IMR-90 (cell line): ENCODE measurements around the gene MRM1. TPM values are rescaled to one million over a fixed set of nuclear protein-coding genes. Genes with fewer than 3 reads are reported as not detected.

Experiments used
- ATAC-seq: fragments of 200-7000 bp; cut with Tn5 transposase; 2 replicates; pipeline ENCODE4 v1.9.1; 2020; ENCODE audit warnings: low read depth, mild to moderate bottlenecking, moderate library complexity
- BruUV-seq: library from RNA; stranded (reverse); fragments of 400-500 nt; replicated peaks from 2 replicates; lab custom pipeline; 2021; lab: Mats Ljungman, UMichigan
- CTCF ChIA-PET: fragments of 300-600 bp; formaldehyde crosslinking; extraction: SDS; loops from one replicate; lab custom pipeline; 2021; ENCODE audit warnings: antibody characterized with exemption; lab: Yijun Ruan, JAX
- POLR2A ChIA-PET: fragments of 300-600 bp; sonication (Branson Sonifier 250); formaldehyde crosslinking; loops from one replicate; lab custom pipeline; 2022; ENCODE audit warnings: antibody characterized with exemption; ENCODE audit not compliant: unreplicated experiment; lab: Charles Lee
- DNase-seq: peaks from one replicate; pipeline ENCODE4 v3.0.0; 2013
- H2AFZ ChIP-seq: replicated peaks from 2 replicates; pipeline ENCODE3; 2013; ENCODE audit warnings: low read length, mild to moderate bottlenecking; ENCODE audit not compliant: poor library complexity
- H2AK5ac ChIP-seq: 2 replicates; pipeline ENCODE4 v1.6.1; 2013; ENCODE audit warnings: low read depth, low read length, inconsistent platforms
- H2AK9ac ChIP-seq: replicated peaks from 2 replicates; pipeline ENCODE3; 2013; ENCODE audit warnings: mild to moderate bottlenecking, low read depth, low read length, moderate library complexity; ENCODE audit not compliant: poor library complexity
- H2BK120ac ChIP-seq: 2 replicates; pipeline ENCODE4 v1.6.1; 2013; ENCODE audit warnings: low read depth, low read length, inconsistent platforms
- H2BK15ac ChIP-seq: 3 replicates; pipeline ENCODE4 v1.6.1; 2013; ENCODE audit warnings: low read depth, low read length, inconsistent platforms
- H2BK20ac ChIP-seq: 2 replicates; pipeline ENCODE4 v1.6.1; 2013; ENCODE audit warnings: low read depth, mild to moderate bottlenecking, inconsistent platforms, low read length, moderate library complexity
- H2BK5ac ChIP-seq: 2 replicates; pipeline ENCODE4 v1.6.1; 2013; ENCODE audit warnings: mild to moderate bottlenecking, low read depth, low read length, inconsistent platforms; ENCODE audit not compliant: poor library complexity, severe bottlenecking
- H3K14ac ChIP-seq: replicated peaks from 2 replicates; pipeline ENCODE4 v1.6.1; 2013; ENCODE audit warnings: low read depth, low read length, inconsistent platforms
- H3K18ac ChIP-seq: 2 replicates; pipeline ENCODE4 v1.6.1; 2013; ENCODE audit warnings: low read depth, low read length, control low read depth
- H3K23ac ChIP-seq: 2 replicates; pipeline ENCODE4 v1.6.1; 2013; ENCODE audit warnings: low read depth, low read length, inconsistent platforms
- H3K27ac ChIP-seq: 2 replicates; pipeline ENCODE4 v1.5.1; 2013; ENCODE audit warnings: mild to moderate bottlenecking, control low read depth, low read length; ENCODE audit not compliant: insufficient read depth
- H3K27me3 ChIP-seq: 2 replicates; pipeline ENCODE4 v1.6.1; 2013; ENCODE audit warnings: low read length; ENCODE audit not compliant: control insufficient read depth, insufficient read depth
- H3K36me3 ChIP-seq: 2 replicates; pipeline ENCODE4 v1.6.1; 2013; ENCODE audit warnings: low read length, mixed read lengths; ENCODE audit not compliant: control insufficient read depth, insufficient read depth
- H3K4ac ChIP-seq: 2 replicates; pipeline ENCODE4 v1.6.1; 2013; ENCODE audit warnings: low read depth, low read length, inconsistent platforms
- H3K4me1 ChIP-seq: 2 replicates; pipeline ENCODE4 v1.6.1; 2013; ENCODE audit warnings: low read length, mixed read lengths; ENCODE audit not compliant: control insufficient read depth, insufficient read depth
- H3K4me2 ChIP-seq: 2 replicates; pipeline ENCODE4 v1.6.1; 2013; ENCODE audit warnings: low read depth, mild to moderate bottlenecking, control low read depth, low read length, moderate library complexity
- H3K4me3 ChIP-seq: 2 replicates; pipeline ENCODE4 v1.5.1; 2013; ENCODE audit warnings: low read depth, mild to moderate bottlenecking, control low read depth, low read length, moderate library complexity; ENCODE audit not compliant: insufficient read depth
- H3K56ac ChIP-seq: 2 replicates; pipeline ENCODE4 v1.6.1; 2013; ENCODE audit warnings: low read length, inconsistent platforms; ENCODE audit not compliant: insufficient read depth; ENCODE audit errors: extremely low read depth
- H3K79me1 ChIP-seq, 2 experiments: 2 replicates each; pipeline ENCODE4 v1.6.1; 2013; ENCODE audit warnings: low read length in 2 of 2, inconsistent platforms in 1 of 2, low read depth in 1 of 2
- H3K9ac ChIP-seq: 2 replicates; pipeline ENCODE4 v1.6.1; 2013; ENCODE audit warnings: low read depth, low read length, control low read depth
- H3K9me1 ChIP-seq: 2 replicates; pipeline ENCODE4 v1.6.1; 2013; ENCODE audit warnings: low read length, inconsistent platforms; ENCODE audit not compliant: insufficient read depth
- H3K9me3 ChIP-seq: 2 replicates; pipeline ENCODE4 v1.6.1; 2013; ENCODE audit warnings: low read length; ENCODE audit not compliant: control insufficient read depth, insufficient read depth
- H4K20me1 ChIP-seq: 2 replicates; pipeline ENCODE4 v1.6.1; 2013; ENCODE audit warnings: low read length, inconsistent platforms; ENCODE audit not compliant: insufficient read depth
- H4K5ac ChIP-seq: 2 replicates; pipeline ENCODE4 v1.6.1; 2013; ENCODE audit warnings: mild to moderate bottlenecking, low read depth, low read length, control low read depth
- H4K8ac ChIP-seq, 2 experiments: 2 replicates each; pipeline ENCODE4 v1.6.1; 2013; ENCODE audit warnings: low read depth in 2 of 2, low read length in 2 of 2, control low read depth in 1 of 2, inconsistent platforms in 1 of 2
- H4K91ac ChIP-seq: 2 replicates; pipeline ENCODE4 v1.6.1; 2013; ENCODE audit warnings: low read depth, low read length, inconsistent platforms; ENCODE audit not compliant: insufficient read depth
- BHLHE40 ChIP-seq: fragments of 150-350 bp; IDR thresholded peaks from 2 replicates; pipeline ENCODE4 v1.6.1; 2016; ENCODE audit warnings: mild to moderate bottlenecking, low read depth, low read length
- CEBPB ChIP-seq: IDR thresholded peaks from 2 replicates; pipeline ENCODE4 v1.6.1; 2012; ENCODE audit warnings: low read depth, low read length, improper control_type of control experiment
- CHD1 ChIP-seq: IDR thresholded peaks from 2 replicates; pipeline ENCODE4 v1.6.1; 2012; ENCODE audit warnings: low read depth, low read length, improper control_type of control experiment
- ELK1 ChIP-seq: fragments of 150-350 bp; IDR thresholded peaks from 2 replicates; pipeline ENCODE4 v1.6.1; 2016; ENCODE audit warnings: low read depth, mild to moderate bottlenecking, low read length, moderate library complexity, borderline replicate concordance
- FOS ChIP-seq: fragments of 150-350 bp; IDR thresholded peaks from 2 replicates; pipeline ENCODE4 v1.6.1; 2016; ENCODE audit warnings: low read depth, low read length
- MAFK ChIP-seq: IDR thresholded peaks from 2 replicates; pipeline ENCODE4 v1.6.1; 2012; ENCODE audit warnings: low read depth, low read length, improper control_type of control experiment
- MAZ ChIP-seq: IDR thresholded peaks from 2 replicates; pipeline ENCODE4 v1.6.1; 2012; ENCODE audit warnings: low read depth, mild to moderate bottlenecking, low read length, improper control_type of control experiment, moderate library complexity, borderline replicate concordance
- MXI1 ChIP-seq: IDR thresholded peaks from 2 replicates; pipeline ENCODE4 v1.6.1; 2012; ENCODE audit warnings: low read depth, mild to moderate bottlenecking, low read length, moderate library complexity, borderline replicate concordance
- NFE2L2 ChIP-seq: fragments of 150-350 bp; IDR thresholded peaks from 2 replicates; pipeline ENCODE4 v1.6.1; 2016; ENCODE audit warnings: low read depth, mild to moderate bottlenecking, low read length
- POLR2A ChIP-seq: IDR thresholded peaks from 2 replicates; pipeline ENCODE4 v1.6.1; 2012; ENCODE audit warnings: mild to moderate bottlenecking, low read depth, low read length
- RAD21 ChIP-seq: IDR thresholded peaks from 2 replicates; pipeline ENCODE4 v1.6.1; 2012; ENCODE audit warnings: low read length, improper control_type of control experiment
- RCOR1 ChIP-seq: IDR thresholded peaks from 2 replicates; pipeline ENCODE4 v1.6.1; 2012; ENCODE audit warnings: mild to moderate bottlenecking, low read length, improper control_type of control experiment; ENCODE audit not compliant: insufficient replicate concordance
- RFX5 ChIP-seq: IDR thresholded peaks from 2 replicates; pipeline ENCODE4 v1.8.0; 2012; ENCODE audit warnings: low read depth, mild to moderate bottlenecking, low read length, moderate library complexity
- SMC3 ChIP-seq: fragments of 150-350 bp; IDR thresholded peaks from 2 replicates; pipeline ENCODE4 v1.6.1; 2016; ENCODE audit warnings: low read depth, mild to moderate bottlenecking, antibody characterized with exemption, low read length, moderate library complexity
- USF2 ChIP-seq: fragments of 150-350 bp; IDR thresholded peaks from 2 replicates; pipeline ENCODE4 v1.6.1; 2017; ENCODE audit warnings: mild to moderate bottlenecking, antibody characterized with exemption, low read length, low read depth
- WGBS, 2 experiments: methylation state at CpG; one replicate each; pipeline versions ENCODE4 v1.1.5 to v1.1.7; 2013; ENCODE audit warnings: missing lambda C conversion rate in 2 of 2; ENCODE audit not compliant: insufficient read length in 1 of 2; ENCODE audit errors: extremely low coverage in 2 of 2; 5-methylcytosine and 5-hydroxymethylcytosine counted together
- dilution Hi-C: fragments of 300-500 bp; cut with HindIII; formaldehyde crosslinking; loops from one replicate; pipeline ENCODE4 v1.14.3; 2018; ENCODE audit warnings: low sequenced_read_pairs; ENCODE audit not compliant: unreplicated experiment
- in situ Hi-C: fragments of 300-500 bp; cut with MboI; formaldehyde crosslinking; loops from 3 replicates; pipeline ENCODE4 v1.14.3; 2019; ENCODE audit warnings: low sequenced_read_pairs, inconsistent platforms, mixed read lengths
- intact Hi-C: fragments of 100-400 bp; cut with micrococcal nuclease; formaldehyde crosslinking; loops from 2 replicates; pipeline ENCODE4 v1.10.0; 2022
- polyA plus RNA-seq, 3 experiments: library from polyadenylated mRNA; depleted of rRNA; stranded (reverse); fragments of >200 nt; gene quantifications; 2 replicates each; pipeline ENCODE4 v1.2.3, GENCODE V29; 2012; ENCODE audit warnings: low replicate concordance in 1 of 3
- total RNA-seq: library from RNA; depleted of rRNA; stranded (reverse); fragments of >200 nt; gene quantifications from 2 replicates; pipeline ENCODE4 v1.2.3, GENCODE V29; 2012
- TF ChIP-seq, protein P1 (sequence below): conservative IDR thresholded peaks from 2 replicates; pipeline ENCODE4 v1.5.1; 2012; ENCODE audit warnings: mild to moderate bottlenecking, low read depth, low read length, improper control_type of control experiment

The MRM1 gene
- total and polyA plus RNA-seq, 2 of the 4 experiments (the other 2 are of a cell fraction), result 2.2 to 5.3 TPM

GRCh38 chr17:36623281-36623680 lies 21.9 kb downstream of the MRM1 start:
- ATAC-seq, result no peak
- H2AK5ac ChIP-seq, result no peak overlapping the region
- no peak overlapping the region for H3K4ac ChIP-seq
- intact Hi-C loops (no loop called here), dilution Hi-C loops (no loop called here), in situ Hi-C loops (no loop called here)
- no peaks in the 10 kb centered on the region for H3K36me3 ChIP-seq
- H4K20me1 ChIP-seq, result no peaks in the 10 kb centered on the region; the same call in 1 of the 2 replicates
- no CpG with 5 or more reads among the region's 3 CpGs for WGBS, 2 experiments
- H2BK5ac ChIP-seq, result no peak overlapping the region
- no peak overlapping the region for H2AK9ac ChIP-seq
- no peak for DNase-seq
- CTCF ChIA-PET, result no interaction called here
- H3K27me3 ChIP-seq, result peaks cover 18% of the 10 kb centered on the region; the same call in 1 of the 2 replicates
- no peak overlapping the region for H2AFZ ChIP-seq
- H3K79me1 ChIP-seq, result no peaks in the 10 kb centered on the region
- H2BK120ac ChIP-seq, result no peak overlapping the region
- H3K9me1 ChIP-seq, result no peaks in the 10 kb centered on the region
- H4K5ac ChIP-seq, result no peak overlapping the region
- BruUV-seq, result no TSS peak
- no peak overlapping the region for H2BK15ac ChIP-seq
- TF ChIP-seq SMC3 (no peak), CEBPB (no peak), POLR2A (no peak), RAD21 (no peak), NFE2L2 (no peak), RFX5 (no peak), FOS (no peak), BHLHE40 (no peak), ELK1 (no peak), CHD1 (no peak), USF2 (no peak), MXI1 (no peak), RCOR1 (no peak), MAZ (no peak), MAFK (no peak)
- TF ChIP-seq, protein P1, sequence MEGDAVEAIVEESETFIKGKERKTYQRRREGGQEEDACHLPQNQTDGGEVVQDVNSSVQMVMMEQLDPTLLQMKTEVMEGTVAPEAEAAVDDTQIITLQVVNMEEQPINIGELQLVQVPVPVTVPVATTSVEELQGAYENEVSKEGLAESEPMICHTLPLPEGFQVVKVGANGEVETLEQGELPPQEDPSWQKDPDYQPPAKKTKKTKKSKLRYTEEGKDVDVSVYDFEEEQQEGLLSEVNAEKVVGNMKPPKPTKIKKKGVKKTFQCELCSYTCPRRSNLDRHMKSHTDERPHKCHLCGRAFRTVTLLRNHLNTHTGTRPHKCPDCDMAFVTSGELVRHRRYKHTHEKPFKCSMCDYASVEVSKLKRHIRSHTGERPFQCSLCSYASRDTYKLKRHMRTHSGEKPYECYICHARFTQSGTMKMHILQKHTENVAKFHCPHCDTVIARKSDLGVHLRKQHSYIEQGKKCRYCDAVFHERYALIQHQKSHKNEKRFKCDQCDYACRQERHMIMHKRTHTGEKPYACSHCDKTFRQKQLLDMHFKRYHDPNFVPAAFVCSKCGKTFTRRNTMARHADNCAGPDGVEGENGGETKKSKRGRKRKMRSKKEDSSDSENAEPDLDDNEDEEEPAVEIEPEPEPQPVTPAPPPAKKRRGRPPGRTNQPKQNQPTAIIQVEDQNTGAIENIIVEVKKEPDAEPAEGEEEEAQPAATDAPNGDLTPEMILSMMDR, result no peak
- H3K9ac ChIP-seq, result no peak overlapping the region
- H3K27ac ChIP-seq, result no peak overlapping the region
- POLR2A ChIA-PET, result no interaction called here
- no peak overlapping the region for H3K56ac ChIP-seq
- H4K8ac ChIP-seq, result no peak overlapping the region
- no peak overlapping the region for H3K4me3 ChIP-seq
- no peaks in the 10 kb centered on the region for H3K4me1 ChIP-seq
- no peak overlapping the region for H3K4me2 ChIP-seq
- H3K23ac ChIP-seq, result no peak overlapping the region
- H2BK20ac ChIP-seq, result no peak overlapping the region
- H3K18ac ChIP-seq, result no peak overlapping the region
- H3K14ac ChIP-seq, result no peak overlapping the region
- no peaks in the 10 kb centered on the region for H3K9me3 ChIP-seq
- no peak overlapping the region for H4K91ac ChIP-seq
